H1 (cell line): Measurements from ENCODE around the gene IFIT1. TPM values are rescaled to one million over a fixed set of nuclear protein-coding genes. Genes with fewer than 3 reads are reported as not detected.

Experiments used
- CTCF ChIA-PET: fragments of 300-600 bp; sonication (Branson Sonifier 250); formaldehyde crosslinking; loops from one replicate; lab custom pipeline; 2021; ENCODE audit not compliant: partially characterized antibody; lab: Charles Lee
- POLR2A ChIA-PET: fragments of 300-600 bp; sonication (Branson Sonifier 250); formaldehyde crosslinking; loops from one replicate; lab custom pipeline; 2021; ENCODE audit warnings: inconsistent platforms; ENCODE audit not compliant: partially characterized antibody; lab: Charles Lee
- DNase-seq, 2 experiments: peaks; one replicate each; pipeline versions ENCODE4 v3.0.0 to v3.0.0-alpha.2; 2010 to 2022; ENCODE audit warnings: low spot score in 2 of 2, low read depth in 1 of 2, mixed read lengths in 1 of 2
- FAIRE-seq: peaks from 2 replicates; lab custom pipeline; 2011; peaks lifted over from hg19 to GRCh38; lab: Jason Lieb, UNC
- H2AFZ ChIP-seq: 2 replicates; pipeline ENCODE4 v1.8.1; 2012; ENCODE audit warnings: low read length, inconsistent platforms
- H2AK5ac ChIP-seq: 2 replicates; pipeline ENCODE4 v1.6.1; 2013; ENCODE audit warnings: low read depth, low read length
- H2BK120ac ChIP-seq: replicated peaks from 2 replicates; pipeline ENCODE3; 2013; ENCODE audit warnings: low read depth, low read length, inconsistent platforms
- H2BK12ac ChIP-seq: 2 replicates; pipeline ENCODE4 v1.6.1; 2013; ENCODE audit warnings: low read depth, low read length
- H2BK15ac ChIP-seq: 2 replicates; pipeline ENCODE4 v1.6.1; 2013; ENCODE audit warnings: low read length
- H2BK20ac ChIP-seq: 2 replicates; pipeline ENCODE4 v1.6.1; 2013; ENCODE audit warnings: low read length
- H2BK5ac ChIP-seq: 2 replicates; pipeline ENCODE4 v1.6.1; 2013; ENCODE audit warnings: low read depth, low read length
- H3K14ac ChIP-seq: 2 replicates; pipeline ENCODE4 v1.6.1; 2013; ENCODE audit warnings: inconsistent platforms; ENCODE audit not compliant: insufficient read length
- H3K18ac ChIP-seq: 2 replicates; pipeline ENCODE4 v1.6.1; 2013; ENCODE audit warnings: low read length; ENCODE audit errors: extremely low read depth
- H3K23ac ChIP-seq: 2 replicates; pipeline ENCODE4 v1.6.1; 2013; ENCODE audit warnings: inconsistent platforms; ENCODE audit not compliant: insufficient read length
- H3K23me2 ChIP-seq: 2 replicates; pipeline ENCODE4 v1.6.1; 2013; ENCODE audit warnings: low read depth, low read length
- H3K27ac ChIP-seq: 2 replicates; pipeline ENCODE4 v1.6.1; 2011; ENCODE audit warnings: low read depth, low read length, inconsistent platforms
- H3K27me3 ChIP-seq, 4 experiments: replicated peaks in 1 of 4; 1 replicate in 1 of 4; 2 replicates in 3 of 4; pipeline versions ENCODE4 v1.6.1 to v1.8.1; 2011 to 2013; ENCODE audit warnings: low read length in 3 of 4, mild to moderate bottlenecking in 3 of 4, inconsistent platforms in 2 of 4, mixed read lengths in 2 of 4, moderate library complexity in 1 of 4; ENCODE audit not compliant: control insufficient read depth in 3 of 4, insufficient read depth in 3 of 4; ENCODE audit errors: extremely low read depth in 1 of 4
- H3K36me3 ChIP-seq, 4 experiments: 2 replicates each; pipeline versions ENCODE4 v1.6.1 to v1.8.1; 2011 to 2013; ENCODE audit warnings: mild to moderate bottlenecking in 4 of 4, low read length in 3 of 4, moderate library complexity in 2 of 4, control low read depth in 1 of 4, inconsistent platforms in 1 of 4; ENCODE audit not compliant: insufficient read depth in 4 of 4, control insufficient read depth in 2 of 4
- H3K4ac ChIP-seq: replicated peaks from 2 replicates; pipeline ENCODE3; 2013; ENCODE audit warnings: low read length, low read depth, mixed read lengths, inconsistent platforms; ENCODE audit not compliant: insufficient read length
- H3K4me1 ChIP-seq, 4 experiments: replicated peaks in 1 of 4; 1 replicate in 1 of 4; 2 replicates in 3 of 4; pipeline versions ENCODE4 v1.6.1 to v1.8.1; 2011 to 2013; ENCODE audit warnings: low read length in 3 of 4, inconsistent platforms in 2 of 4, mixed read lengths in 1 of 4; ENCODE audit not compliant: insufficient read depth in 4 of 4, control insufficient read depth in 3 of 4
- H3K4me2 ChIP-seq, 2 experiments: 2 replicates each; pipeline versions ENCODE4 v1.6.1 to v1.8.1; 2011 to 2013; ENCODE audit warnings: low read depth in 2 of 2, low read length in 2 of 2, control low read depth in 1 of 2, inconsistent platforms in 1 of 2, mild to moderate bottlenecking in 1 of 2; ENCODE audit not compliant: insufficient read depth in 1 of 2
- H3K4me3 ChIP-seq, 4 experiments: fragments of 200-600, 300-600 bp in 1 of 4; sonication (generic), shearing (Covaris generic), sonication (Bioruptor Twin) in 1 of 4; 2 replicates each; pipeline versions ENCODE4 v1.5.1 to v1.8.1; 2011 to 2016; ENCODE audit warnings: low read length in 4 of 4, low read depth in 3 of 4, control low read depth in 2 of 4, inconsistent platforms in 2 of 4, mild to moderate bottlenecking in 2 of 4, mixed read lengths in 1 of 4, moderate library complexity in 1 of 4; ENCODE audit not compliant: insufficient read depth in 2 of 4; ENCODE audit errors: extremely low read depth in 1 of 4
- H3K56ac ChIP-seq: replicated peaks from 2 replicates; pipeline ENCODE3; 2013; ENCODE audit warnings: low read depth, mild to moderate bottlenecking, mixed read lengths, low read length, inconsistent platforms; ENCODE audit not compliant: insufficient read length
- H3K79me1 ChIP-seq: 2 replicates; pipeline ENCODE4 v1.6.1; 2013; ENCODE audit warnings: low read depth, low read length, control low read depth
- H3K79me2 ChIP-seq, 2 experiments: 2 replicates each; pipeline versions ENCODE4 v1.6.1 to v1.8.1; 2012 to 2013; ENCODE audit warnings: low read length in 2 of 2, mild to moderate bottlenecking in 2 of 2, inconsistent platforms in 1 of 2; ENCODE audit not compliant: insufficient read depth in 2 of 2, control insufficient read depth in 1 of 2
- H3K9ac ChIP-seq, 4 experiments: replicated peaks in 1 of 4; 1 replicate in 1 of 4; 2 replicates in 3 of 4; pipeline versions ENCODE4 v1.6.1 to v1.8.1; 2011 to 2013; ENCODE audit warnings: low read depth in 3 of 4, low read length in 3 of 4, control low read depth in 2 of 4, mild to moderate bottlenecking in 2 of 4, moderate library complexity in 2 of 4, inconsistent platforms in 1 of 4; ENCODE audit errors: extremely low read depth in 1 of 4
- H3K9me3 ChIP-seq, 2 experiments: 2 replicates each; pipeline versions ENCODE4 v1.6.1 to v1.8.1; 2012 to 2013; ENCODE audit warnings: mild to moderate bottlenecking in 2 of 2, moderate library complexity in 2 of 2, control low read depth in 1 of 2, inconsistent platforms in 1 of 2, low read depth in 1 of 2, low read length in 1 of 2, mixed read lengths in 1 of 2; ENCODE audit not compliant: insufficient read depth in 2 of 2
- H4K20me1 ChIP-seq, 2 experiments: replicated peaks in 1 of 2; 2 replicates each; pipeline versions ENCODE3 to v1.8.1; 2011 to 2013; ENCODE audit warnings: inconsistent platforms in 2 of 2, low read length in 2 of 2, mild to moderate bottlenecking in 1 of 2; ENCODE audit not compliant: insufficient read depth in 2 of 2, control insufficient read depth in 1 of 2
- H4K5ac ChIP-seq: 2 replicates; pipeline ENCODE4 v1.6.1; 2013; ENCODE audit warnings: low read length, low read depth, mixed read lengths, inconsistent platforms; ENCODE audit not compliant: insufficient read length
- H4K8ac ChIP-seq: 2 replicates; pipeline ENCODE4 v1.8.0; 2013; ENCODE audit warnings: mild to moderate bottlenecking, moderate library complexity, low read length, inconsistent platforms; ENCODE audit not compliant: insufficient read depth; ENCODE audit errors: extremely low read depth
- H4K91ac ChIP-seq: replicated peaks from 2 replicates; pipeline ENCODE3; 2013; ENCODE audit warnings: low read length, mixed read lengths, inconsistent platforms; ENCODE audit not compliant: insufficient read length
- ASH2L ChIP-seq: fragments of 200-600, 300-600 bp; sonication (generic); IDR thresholded peaks from one replicate; pipeline ENCODE4 v1.7.1; 2017; ENCODE audit warnings: low read length
- CEBPB ChIP-seq: IDR thresholded peaks from 2 replicates; pipeline ENCODE4 v1.6.1; 2012; ENCODE audit warnings: low read depth, low read length
- CTCF ChIP-seq, 3 experiments: IDR thresholded peaks; 1 replicate in 2 of 3; 2 replicates in 1 of 3; pipeline versions ENCODE4 v1.5.1 to v1.6.1; 2011; ENCODE audit warnings: low read length in 3 of 3, mild to moderate bottlenecking in 3 of 3, inconsistent platforms in 2 of 3, low read depth in 1 of 3, moderate library complexity in 1 of 3; ENCODE audit not compliant: insufficient read depth in 1 of 3; ENCODE audit errors: control extremely low read depth in 1 of 3
- FOSL1 ChIP-seq: IDR thresholded peaks from 2 replicates; pipeline ENCODE4 v1.6.1; 2011; ENCODE audit warnings: mild to moderate bottlenecking, low read depth, low read length, moderate library complexity; ENCODE audit not compliant: insufficient read depth
- MAX ChIP-seq: IDR thresholded peaks from 2 replicates; pipeline ENCODE4 v1.6.1; 2012; ENCODE audit warnings: inconsistent platforms
- SAP30 ChIP-seq: fragments of 300-600 bp; sonication (generic); IDR thresholded peaks from 2 replicates; pipeline ENCODE4 v1.7.1; 2012; ENCODE audit warnings: low read length, moderate library complexity, mild to moderate bottlenecking, inconsistent platforms; ENCODE audit not compliant: insufficient read depth, insufficient replicate concordance
- TBP ChIP-seq: IDR thresholded peaks from 2 replicates; pipeline ENCODE4 v1.6.1; 2011; ENCODE audit warnings: low read depth, low read length, improper control_type of control experiment
- ZNF274 ChIP-seq: IDR thresholded peaks from 2 replicates; pipeline ENCODE4 v1.7.0; 2012; ENCODE audit warnings: low read length, borderline replicate concordance; ENCODE audit errors: extremely low read depth
- WGBS, 2 experiments: shearing (Covaris generic) in 1 of 2; methylation state at CpG; one replicate each; pipeline versions ENCODE4 v1.1.6 to v1.1.7; 2013 to 2015; ENCODE audit warnings: low lambda C conversion rate in 2 of 2, mixed read lengths in 2 of 2, inconsistent platforms in 1 of 2, low coverage in 1 of 2, missing lambda C conversion rate in 1 of 2; ENCODE audit not compliant: insufficient replicate concordance in 2 of 2, insufficient coverage in 1 of 2, insufficient read length in 1 of 2; ENCODE audit errors: extremely low coverage in 1 of 2, missing lambda C conversion rate in 1 of 2; 5-methylcytosine and 5-hydroxymethylcytosine counted together
- polyA plus RNA-seq, 7 experiments: library from polyadenylated mRNA; depleted of rRNA in 3 of 7; stranded (reverse) in 5 of 7; unstranded in 2 of 7; fragments of >200 nt in 5 of 7; fragments of 200-250 nt in 2 of 7; gene quantifications; 1 replicate in 5 of 7; 2 replicates in 1 of 7; 4 replicates in 1 of 7; pipeline versions ENCODE4 v1.2.1 to v1.2.3, GENCODE V29; 2011 to 2013; ENCODE audit warnings: missing spikeins in 2 of 7, mixed read lengths in 2 of 7
- total RNA-seq: library from RNA; stranded (reverse); fragmentation: NEBNext Ultra II Directional; extraction: Animal tissue kit (Norgen Biotek cat#: 25700); gene quantifications from 2 replicates; pipeline ENCODE4 v1.2.1, GENCODE V29; 2021

Gene IFIT1
- total and polyA plus RNA-seq, 2 of the 8 experiments (the other 6 are each of a cell fraction or from before 2014, with no cell fraction given) = 0.94 to 1.5 TPM

- Histone ChIP-seq H3K4me3 (no peak overlapping the region), H4K5ac (no peak overlapping the region), H4K91ac (no peak overlapping the region), H3K23me2 (no peaks in the 10 kb centered on the region), H4K20me1 (no peaks in the 10 kb centered on the region), H2AFZ (no peak overlapping the region), H3K9ac (no peak overlapping the region), H3K23ac (no peak overlapping the region), H2BK15ac (no peak overlapping the region), H3K27ac (no peak overlapping the region), H3K4me1 (peaks cover 2 to 15% (median 11%) of the 10 kb centered on the region in 4 experiments; a peak in 6 of 7 replicates), H3K9me3 (no peaks in the 10 kb centered on the region), H2AK5ac (no peak overlapping the region), H2BK5ac (no peak overlapping the region), H4K8ac (no peak overlapping the region), H3K4ac (no peak overlapping the region), H3K4me2 (no peak overlapping the region), H3K79me1 (no peaks in the 10 kb centered on the region), H3K56ac (no peak overlapping the region), H3K14ac (no peak overlapping the region), H2BK20ac (no peak overlapping the region; the same call in 1 of the 2 replicates), H2BK12ac (no peak overlapping the region), H3K79me2 (no peaks in the 10 kb centered on the region), H3K18ac (no peak overlapping the region), H2BK120ac (no peak overlapping the region), H3K27me3 (no peaks in the 10 kb centered on the region), H3K36me3 (no peaks in the 10 kb centered on the region)
- CTCF ChIA-PET = interaction anchor here (0.7 to 9.3 kb wide), 2 partner anchors 16 to 341 kb away, joined by 3 to 64 read pairs; no protein-coding TSS in a partner anchor
- WGBS, 2 experiments = 90% methylated on average over 4 of the region's 4 CpGs; no CpG with 5 or more reads in 1 of the 2 experiments
- POLR2A ChIA-PET = no interaction called here
- FAIRE-seq (no peak), DNase-seq (no peak)
- no peak for TF ChIP-seq MAX
- TF ChIP-seq SAP30 = no peak
- no peak for TF ChIP-seq ASH2L
- TF ChIP-seq FOSL1 = no peak
- TF ChIP-seq TBP = no peak
- no peak for TF ChIP-seq ZNF274
- no peak for TF ChIP-seq CEBPB
- TF ChIP-seq CTCF (IDR thresholded peaks at IDR 0.05; ENCODE audit: control extremely low read depth in 1 of 3, insufficient read depth in 1 of 3, low read depth in 1 of 3, low read length in 3 of 3) = no peak
These were observed 39.6 kb upstream of the IFIT1 start for GRCh38 chr10:89352802-89353201.
